ENCODE results near the gene ENTPD8. TPM values are rescaled to one million over a fixed set of nuclear protein-coding genes. Genes with fewer than 3 reads are reported as not detected.

Gene ENTPD8
- total RNA-seq, 1 experiment from 2014 or later: 0.77 TPM

- Histone ChIP-seq H3K23me2 (ENCODE audit: insufficient read length, low read depth, low read length, poor library complexity, severe bottlenecking) (peaks cover 4% of the 10 kb centered on the region), H2AFZ (ENCODE audit: low read length) (no peak overlapping the region), H3K56ac (ENCODE audit: insufficient read length, low read depth, low read length) (no peak overlapping the region), H3K4me2 (ENCODE audit: insufficient read depth, insufficient read length, low read length) (peak overlapping the region; percentile 42), H3T11ph (ENCODE audit: low read length) (no peak overlapping the region), H3K79me2 (ENCODE audit: insufficient read depth, low read length) (no peaks in the 10 kb centered on the region), H3K4ac (ENCODE audit: low read depth, low read length) (no peak overlapping the region), H2BK20ac (ENCODE audit: low read depth, low read length, poor library complexity, severe bottlenecking) (no peak overlapping the region), H3K4me1 (ENCODE audit: insufficient read depth, low read length) (no peaks in the 10 kb centered on the region), H3K14ac (ENCODE audit: insufficient read depth, low read length) (no peak overlapping the region), H4K91ac (ENCODE audit: insufficient read length, low read depth, low read length) (no peak overlapping the region), H2BK5ac (ENCODE audit: insufficient read length, low read length) (no peak overlapping the region), H3K9me3 (ENCODE audit: control insufficient read depth, low read depth, low read length) (no peaks in the 10 kb centered on the region), H2BK120ac (ENCODE audit: low read depth, low read length, poor library complexity, severe bottlenecking) (no peak overlapping the region), H2BK15ac (ENCODE audit: low read depth, low read length) (no peak overlapping the region), H4K5ac (ENCODE audit: insufficient read length, low read depth, low read length) (no peak overlapping the region), H4K8ac (replicated peaks; ENCODE audit: insufficient read length, low read depth, low read length) (no peak overlapping the region), H3K9ac (ENCODE audit: extremely low read depth, insufficient read length, low read length) (no peak overlapping the region), H2BK12ac (ENCODE audit: insufficient read length, low read depth, low read length) (no peak overlapping the region), H3K27me3 (ENCODE audit: insufficient read depth, low read length) (no peaks in the 10 kb centered on the region), H2AK5ac (ENCODE audit: insufficient read length, low read length) (no peak overlapping the region), H3K79me1 (ENCODE audit: insufficient read depth, low read depth, low read length, poor library complexity, severe bottlenecking) (no peaks in the 10 kb centered on the region), H3K23ac (ENCODE audit: insufficient read length, low read depth, low read length) (no peak overlapping the region), H4K20me1 (ENCODE audit: control insufficient read depth, insufficient read depth, insufficient read length) (peaks cover 6% of the 10 kb centered on the region), H3K18ac (ENCODE audit: insufficient read length, low read depth, low read length) (no peak overlapping the region), H3K27ac (ENCODE audit: insufficient read length, low read depth, low read length) (no peak overlapping the region)
- H3K27me3 Mint-ChIP-seq (ENCODE audit: low read depth): no peaks in the 10 kb centered on the region
- peaks cover 5 to 14% of the 10 kb centered on the region in 2 experiments; a peak in 3 of 4 replicates for H3K4me1 Mint-ChIP-seq
- peak overlapping the region; percentile 66 to 79 for H3K4me3 Mint-ChIP-seq
- WGBS (ENCODE audit: extremely low coverage, insufficient read length, low lambda C conversion rate): no CpG with 5 or more reads among the region's 25 CpGs
- peak; percentile 95 for DNase-seq
- no peak for TF ChIP-seq CTCF (conservative IDR thresholded peaks at IDR 0.05)
- peak overlapping the region in 1 of 3 experiments; percentile 86; a peak in 1 of 7 replicates for H3K27ac Mint-ChIP-seq
- peaks cover 0 to 31% (median 15%) of the 10 kb centered on the region in 3 experiments; a peak in 5 of 7 replicates for H3K36me3 Mint-ChIP-seq (ENCODE audit: insufficient read depth in 1 of 3, low read depth in 3 of 3)
- H3K9me3 Mint-ChIP-seq: no peaks in the 10 kb centered on the region
These were observed 12.5 kb upstream of the ENTPD8 start for GRCh38 chr9:137453643-137454081.

Data from H9 (cell line).